ENCODE data around the gene HNRNPH2.

Gene HNRNPH2

GRCh38 chrX:101394372-101394771 lies 13.7 kb upstream of the HNRNPH2 start:
- no peak overlapping the region for H3K4me3 ChIP-seq (replicated peaks; ENCODE audit: low read depth, low read length)
- TF ChIP-seq CTCF (IDR thresholded peaks at IDR 0.05; ENCODE audit: low read length, missing control alignments), result no peak
- DNase-seq (ENCODE audit: low read depth), result no peak

- DNase-seq (ENCODE audit: low read depth), result no peak
- no peak for TF ChIP-seq CTCF (IDR thresholded peaks at IDR 0.05; ENCODE audit: low read length, missing control alignments)
- no peak overlapping the region for H3K4me3 ChIP-seq (replicated peaks; ENCODE audit: low read depth, low read length)
These were observed 12.2 kb upstream of the HNRNPH2 start for GRCh38 chrX:101395789-101396188.

- H3K4me3 ChIP-seq (replicated peaks; ENCODE audit: low read depth, low read length), result no peak overlapping the region
- no peak for TF ChIP-seq CTCF (IDR thresholded peaks at IDR 0.05; ENCODE audit: low read length, missing control alignments)
- DNase-seq (ENCODE audit: low read depth), result no peak
These were observed 10.2 kb upstream of the HNRNPH2 start for GRCh38 chrX:101397779-101398178.

- no peak overlapping the region for H3K4me3 ChIP-seq (replicated peaks; ENCODE audit: low read depth, low read length)
- no peak for DNase-seq (ENCODE audit: low read depth)
- TF ChIP-seq CTCF (IDR thresholded peaks at IDR 0.05; ENCODE audit: low read length, missing control alignments), result no peak
These were observed 9.3 kb upstream of the HNRNPH2 start for GRCh38 chrX:101398694-101399093.

- TF ChIP-seq CTCF (IDR thresholded peaks at IDR 0.05; ENCODE audit: low read length, missing control alignments), result no peak
- no peak for DNase-seq (ENCODE audit: low read depth)
- H3K4me3 ChIP-seq (replicated peaks; ENCODE audit: low read depth, low read length), result no peak overlapping the region
These were observed 8.2 kb upstream of the HNRNPH2 start for GRCh38 chrX:101399825-101400224.

- no peak for TF ChIP-seq CTCF (IDR thresholded peaks at IDR 0.05; ENCODE audit: low read length, missing control alignments)
- DNase-seq (ENCODE audit: low read depth), result no peak
- H3K4me3 ChIP-seq (replicated peaks; ENCODE audit: low read depth, low read length), result peak overlapping the region; percentile 83
These were observed 765 bp upstream of the HNRNPH2 start for GRCh38 chrX:101407167-101407747.

GRCh38 chrX:101408532-101408841 lies 465 bp downstream of the HNRNPH2 start:
- DNase-seq (ENCODE audit: low read depth), result no peak
- no peak for TF ChIP-seq CTCF (IDR thresholded peaks at IDR 0.05; ENCODE audit: low read length, missing control alignments)
- H3K4me3 ChIP-seq (replicated peaks; ENCODE audit: low read depth, low read length), result peak overlapping the region; percentile 83

All from fibroblast of pulmonary artery (primary cell).